ENCODE measurements around the gene PSMA5.
"Not testable (repeated sequence)": the region's sequence is repeated elsewhere in the genome, so short reads cannot be mapped to it uniquely, and the experiment has no call there.

PSMA5 gene

GRCh38 chr1:109426281-109427170 lies at the start of gene PSMA5:
TSS of gene PSMA5 (minus strand) at chr1:109426448. CDS start at chr1:109426330, 118 bp downstream.
- DNase-seq, result peak; percentile 99

- DNase-seq, result no peak
Measured at GRCh38 chr1:109475261-109475660, 49.0 kb upstream of the PSMA5 start.

GRCh38 chr1:109474697-109475096 lies 48.4 kb upstream of the PSMA5 start:
- no peak for DNase-seq

GRCh38 chr1:109473284-109474057 lies 47.2 kb upstream of the PSMA5 start:
- not testable (repeated sequence) for DNase-seq

- no peak for DNase-seq
Measured at GRCh38 chr1:109472779-109473178, 46.5 kb upstream of the PSMA5 start.

GRCh38 chr1:109470245-109470644 lies 44.0 kb upstream of the PSMA5 start:
- DNase-seq, result no peak

- no peak for DNase-seq
Measured at GRCh38 chr1:109468903-109469302, 42.7 kb upstream of the PSMA5 start.

GRCh38 chr1:109468061-109468460 lies 41.8 kb upstream of the PSMA5 start:
- DNase-seq, result no peak

- DNase-seq, result no peak
Measured at GRCh38 chr1:109467301-109467777, 41.1 kb upstream of the PSMA5 start.

GRCh38 chr1:109466452-109467300 lies 40.4 kb upstream of the PSMA5 start, which contains the start of gene SYPL2:
TSS of gene SYPL2 (plus strand) at chr1:109466546. CDS start at chr1:109466844, 298 bp downstream.
- DNase-seq, result no peak

GRCh38 chr1:109466125-109466451 lies 39.8 kb upstream of the PSMA5 start:
- no peak for DNase-seq

GRCh38 chr1:109457819-109458218 lies 31.6 kb upstream of the PSMA5 start:
- DNase-seq, result no peak

GRCh38 chr1:109454497-109455133 lies 28.4 kb upstream of the PSMA5 start:
- no peak for DNase-seq

GRCh38 chr1:109447524-109447923 lies 21.3 kb upstream of the PSMA5 start:
- DNase-seq, result no peak

- DNase-seq, result peak; percentile 88
Measured at GRCh38 chr1:109445949-109446695, 19.9 kb upstream of the PSMA5 start.

GRCh38 chr1:109444346-109444745 lies 18.1 kb upstream of the PSMA5 start:
- no peak for DNase-seq

GRCh38 chr1:109443476-109443875 lies 17.2 kb upstream of the PSMA5 start:
- no peak for DNase-seq

GRCh38 chr1:109441069-109441468 lies 14.8 kb upstream of the PSMA5 start:
- peak; percentile 45 for DNase-seq

GRCh38 chr1:109438798-109439297 lies 12.6 kb upstream of the PSMA5 start:
- peak; percentile 94 for DNase-seq

- no peak for DNase-seq
Measured at GRCh38 chr1:109434484-109434883, 8.2 kb upstream of the PSMA5 start.

GRCh38 chr1:109433322-109433721 lies 7.1 kb upstream of the PSMA5 start:
- no peak for DNase-seq

All from fibroblast of skin of right quadriceps (primary cell).